Measurements from ENCODE around the gene APP.

The APP gene

DNA sequence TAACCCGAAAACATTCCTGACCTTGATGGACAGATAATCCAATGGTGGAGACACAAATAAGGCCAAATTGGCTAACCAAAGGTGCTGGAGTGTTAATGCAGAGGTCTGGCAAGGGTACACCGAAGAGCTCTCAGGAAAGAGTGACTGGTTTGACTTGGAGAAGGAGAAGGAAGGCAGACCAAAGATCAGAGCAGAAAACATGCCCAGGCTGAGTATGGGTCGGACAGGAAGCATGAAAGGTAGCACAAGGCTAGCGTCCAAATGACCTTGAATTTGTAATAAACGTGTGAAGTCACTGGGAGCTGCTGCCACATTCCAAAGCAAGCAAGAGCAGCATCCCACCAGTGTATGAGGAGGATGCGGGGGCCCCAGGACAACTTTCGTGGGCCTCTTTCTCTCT lies 45.7 kb downstream of the APP start:
- DNase-seq (ENCODE audit: low read depth, low spot score): no peak
- ChIA-PET POLR2A (no interaction called here), CTCF (interaction anchor here (1.0 kb wide), 1 partner anchor 590 kb away, joined by 3 read pairs; no protein-coding TSS in a partner anchor)

GRCh38 chr21:26124421-26124833 lies 46.1 kb downstream of the APP start:
- CTCF ChIA-PET: no interaction called here
- POLR2A ChIA-PET: no interaction called here
- TF ChIP-seq, protein P1, sequence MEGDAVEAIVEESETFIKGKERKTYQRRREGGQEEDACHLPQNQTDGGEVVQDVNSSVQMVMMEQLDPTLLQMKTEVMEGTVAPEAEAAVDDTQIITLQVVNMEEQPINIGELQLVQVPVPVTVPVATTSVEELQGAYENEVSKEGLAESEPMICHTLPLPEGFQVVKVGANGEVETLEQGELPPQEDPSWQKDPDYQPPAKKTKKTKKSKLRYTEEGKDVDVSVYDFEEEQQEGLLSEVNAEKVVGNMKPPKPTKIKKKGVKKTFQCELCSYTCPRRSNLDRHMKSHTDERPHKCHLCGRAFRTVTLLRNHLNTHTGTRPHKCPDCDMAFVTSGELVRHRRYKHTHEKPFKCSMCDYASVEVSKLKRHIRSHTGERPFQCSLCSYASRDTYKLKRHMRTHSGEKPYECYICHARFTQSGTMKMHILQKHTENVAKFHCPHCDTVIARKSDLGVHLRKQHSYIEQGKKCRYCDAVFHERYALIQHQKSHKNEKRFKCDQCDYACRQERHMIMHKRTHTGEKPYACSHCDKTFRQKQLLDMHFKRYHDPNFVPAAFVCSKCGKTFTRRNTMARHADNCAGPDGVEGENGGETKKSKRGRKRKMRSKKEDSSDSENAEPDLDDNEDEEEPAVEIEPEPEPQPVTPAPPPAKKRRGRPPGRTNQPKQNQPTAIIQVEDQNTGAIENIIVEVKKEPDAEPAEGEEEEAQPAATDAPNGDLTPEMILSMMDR (IDR thresholded peaks at IDR 0.05; ENCODE audit: insufficient read depth, low read length, missing control alignments): no peak
- H3K4me3 ChIP-seq (ENCODE audit: low read depth, low read length): no peak overlapping the region
- DNase-seq (ENCODE audit: low read depth, low spot score): no peak

More for the DNA sequence above, 45.7 kb downstream of the APP start:
- TF ChIP-seq, protein P1 (IDR thresholded peaks at IDR 0.05; ENCODE audit: insufficient read depth, low read length, missing control alignments): no peak
- no peak overlapping the region for H3K4me3 ChIP-seq (ENCODE audit: low read depth, low read length)

- H3K4me3 ChIP-seq (ENCODE audit: low read depth, low read length): no peak overlapping the region
- CTCF ChIA-PET: no interaction called here
- DNase-seq (ENCODE audit: low read depth, low spot score): no peak
- POLR2A ChIA-PET: no interaction called here
- TF ChIP-seq, protein P1 (IDR thresholded peaks at IDR 0.05; ENCODE audit: insufficient read depth, low read length, missing control alignments): no peak
Measured at GRCh38 chr21:26123012-26123411, 47.6 kb downstream of the APP start.

GRCh38 chr21:26120828-26121227 lies 49.7 kb downstream of the APP start:
- no peak overlapping the region for H3K4me3 ChIP-seq (ENCODE audit: low read depth, low read length)
- DNase-seq (ENCODE audit: low read depth, low spot score): no peak
- TF ChIP-seq, protein P1 (IDR thresholded peaks at IDR 0.05; ENCODE audit: insufficient read depth, low read length, missing control alignments): no peak
- ChIA-PET CTCF (no interaction called here), POLR2A (no interaction called here)

DNA sequence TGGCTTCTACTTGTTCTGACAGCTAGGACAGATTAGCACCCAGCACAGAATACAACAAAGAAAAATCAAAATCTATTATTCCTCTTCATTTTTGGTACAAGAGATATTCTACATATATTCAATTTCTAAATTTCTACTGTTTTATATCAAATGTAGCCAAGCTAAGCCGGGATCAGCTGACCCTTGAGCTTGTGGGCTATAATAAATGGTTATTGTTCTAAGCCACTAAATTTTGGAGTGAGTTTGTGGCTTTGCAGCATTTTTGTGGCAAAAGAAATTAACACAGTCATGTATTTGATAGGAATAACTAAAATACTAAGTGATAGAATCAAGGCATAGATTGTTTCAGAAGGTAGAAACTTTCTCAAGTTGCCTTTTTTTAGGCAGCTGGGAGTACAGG lies 50.7 kb downstream of the APP start:
- POLR2A ChIA-PET: interaction anchor here (0.6 kb wide), 1 partner anchor 53 kb away, joined by 3 read pairs; no protein-coding TSS in a partner anchor
- DNase-seq (ENCODE audit: low read depth, low spot score): no peak
- TF ChIP-seq, protein P1 (IDR thresholded peaks at IDR 0.05; ENCODE audit: insufficient read depth, low read length, missing control alignments): no peak
- CTCF ChIA-PET: no interaction called here
- no peak overlapping the region for H3K4me3 ChIP-seq (ENCODE audit: low read depth, low read length)

- DNase-seq (ENCODE audit: low read depth, low spot score): no peak
- ChIA-PET POLR2A (no interaction called here), CTCF (no interaction called here)
- TF ChIP-seq, protein P1 (IDR thresholded peaks at IDR 0.05; ENCODE audit: insufficient read depth, low read length, missing control alignments): no peak
- H3K4me3 ChIP-seq (ENCODE audit: low read depth, low read length): no peak overlapping the region
Measured at GRCh38 chr21:26118938-26119540, 51.5 kb downstream of the APP start.
